Neural progenitor cell (in vitro differentiated cells): Measurements from ENCODE around the gene TBCEL.

Experiments
- CTCF ChIP-seq: fragments of 200-600 bp; sonication (generic); IDR thresholded peaks from 2 replicates; pipeline ENCODE4 v1.5.1; 2017; ENCODE audit warnings: antibody characterized with exemption, mild to moderate bottlenecking
- EZH2 ChIP-seq: fragments of 200-600 bp; sonication (generic); IDR thresholded peaks from 2 replicates; pipeline ENCODE4 v1.6.1; 2017; ENCODE audit warnings: antibody characterized with exemption, mild to moderate bottlenecking, moderate library complexity

- TF ChIP-seq EZH2 (no peak), CTCF (no peak)
Observed at GRCh38 chr11:121132211-121132976, 108.5 kb downstream of the TBCEL start.
